Anterior cingulate cortex (tissue), 58 donors: ENCODE measurements around the gene HMGB4.

ENCODE experiments used
- DNase-seq, 58 donors: peaks; one replicate each; lab custom pipeline; 2025; lab: John Stamatoyannopoulos, UW

HMGB4 gene

GRCh38 chr1:33895396-33895795 lies 31.5 kb downstream of the HMGB4 start:
- DNase-seq, result no peak

GRCh38 chr1:33895976-33896375 lies 32.1 kb downstream of the HMGB4 start:
- no peak for DNase-seq

GRCh38 chr1:33897092-33897725 lies 33.3 kb downstream of the HMGB4 start:
- no peak for DNase-seq

DNA sequence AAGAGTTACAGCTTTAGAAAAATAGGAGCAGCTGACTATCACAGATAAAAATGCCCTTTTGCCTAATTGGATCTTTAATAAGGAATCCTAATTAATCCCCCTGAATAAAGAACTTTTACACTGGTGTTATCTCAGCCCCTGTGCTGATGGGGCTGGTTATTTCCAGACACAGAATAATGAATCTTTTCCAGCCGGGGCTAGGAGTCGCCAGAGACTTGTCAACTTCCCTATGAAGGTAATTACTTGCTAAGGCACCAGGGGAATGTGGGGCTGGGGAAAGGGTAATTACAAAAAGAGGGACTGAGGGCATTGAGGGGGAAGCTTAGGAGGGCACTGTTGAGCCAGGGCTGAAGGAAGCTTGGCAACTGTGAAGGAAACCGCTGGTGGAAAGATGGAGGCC lies 34.5 kb downstream of the HMGB4 start:
- DNase-seq, result no peak

DNA sequence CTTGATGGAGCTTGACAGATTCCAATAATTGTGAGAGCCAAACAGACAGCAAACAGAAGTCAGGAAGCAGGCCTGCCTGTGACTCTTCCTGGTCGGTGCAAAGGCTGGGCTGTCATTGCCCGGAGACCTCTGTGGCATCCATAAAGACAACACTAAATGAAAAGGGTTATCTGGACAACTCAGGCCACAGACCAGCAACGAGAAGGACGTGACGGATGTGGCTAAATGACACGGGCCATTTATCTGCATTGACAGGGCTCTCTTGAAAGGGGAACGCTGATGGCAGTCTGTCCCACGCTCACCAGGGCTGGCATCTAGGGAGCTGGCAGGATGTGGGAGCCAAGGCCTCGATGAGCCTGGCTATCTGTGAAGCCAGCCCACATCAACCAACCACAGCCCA lies 35.0 kb downstream of the HMGB4 start:
- DNase-seq, result no peak

GRCh38 chr1:33899746-33900145 lies 35.9 kb downstream of the HMGB4 start:
- DNase-seq, result no peak

DNA sequence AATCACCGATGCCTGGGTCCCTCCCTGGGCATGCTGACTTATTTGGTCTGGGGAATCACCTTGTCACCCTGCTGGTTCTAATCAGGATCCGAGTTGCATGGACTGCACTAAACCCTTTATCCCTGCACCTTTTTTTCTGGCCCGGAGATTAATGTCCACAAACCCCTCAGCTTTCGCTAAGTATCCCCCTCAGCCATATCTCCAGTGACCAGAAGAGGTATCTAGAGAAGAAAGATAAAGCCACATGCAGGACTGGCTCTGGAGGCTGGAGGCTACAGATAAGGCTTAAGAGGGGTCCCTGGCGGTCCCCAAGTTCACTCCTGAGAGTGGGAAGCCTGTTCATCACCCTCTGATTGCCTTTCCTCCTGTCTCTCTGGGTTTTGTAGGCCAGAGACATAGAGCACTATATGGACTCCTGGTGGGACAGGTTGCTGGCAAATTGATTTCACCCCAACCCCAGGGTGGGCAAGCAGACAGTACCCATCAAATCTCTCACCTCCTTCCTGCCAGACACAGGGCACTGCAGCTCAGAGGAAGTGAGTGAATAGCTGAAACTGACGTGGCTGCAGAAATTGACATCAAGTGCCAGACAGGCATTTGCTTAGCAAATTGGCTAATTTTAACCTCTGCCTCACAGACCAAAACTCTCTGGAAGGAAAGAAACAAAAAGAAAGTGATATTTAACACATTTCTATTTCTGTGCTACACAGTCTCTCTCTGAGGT lies 38.8 kb downstream of the HMGB4 start:
- no peak for DNase-seq

- DNase-seq, result no peak
Observed at GRCh38 chr1:33903210-33903589, 39.3 kb downstream of the HMGB4 start.

DNA sequence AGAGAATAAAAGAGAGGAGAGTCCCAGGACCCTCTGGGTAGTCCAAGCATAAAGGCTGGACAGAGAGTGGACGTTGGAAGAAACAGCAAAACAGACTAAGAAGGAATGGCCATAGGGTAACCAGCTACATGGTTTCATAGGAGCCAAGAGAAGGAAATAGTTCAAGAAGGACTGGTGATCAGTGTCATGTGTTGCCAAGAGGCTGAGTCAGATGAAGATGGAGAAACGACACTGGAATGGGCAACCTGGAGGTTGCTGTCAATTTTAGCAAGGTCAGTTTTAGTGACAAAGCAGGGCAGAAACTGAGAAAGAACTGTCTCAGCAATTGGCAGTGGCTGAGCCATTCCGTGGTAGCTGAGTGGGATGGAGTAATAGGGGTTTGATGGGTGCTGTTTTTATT lies 41.4 kb downstream of the HMGB4 start:
- no peak for DNase-seq

DNA sequence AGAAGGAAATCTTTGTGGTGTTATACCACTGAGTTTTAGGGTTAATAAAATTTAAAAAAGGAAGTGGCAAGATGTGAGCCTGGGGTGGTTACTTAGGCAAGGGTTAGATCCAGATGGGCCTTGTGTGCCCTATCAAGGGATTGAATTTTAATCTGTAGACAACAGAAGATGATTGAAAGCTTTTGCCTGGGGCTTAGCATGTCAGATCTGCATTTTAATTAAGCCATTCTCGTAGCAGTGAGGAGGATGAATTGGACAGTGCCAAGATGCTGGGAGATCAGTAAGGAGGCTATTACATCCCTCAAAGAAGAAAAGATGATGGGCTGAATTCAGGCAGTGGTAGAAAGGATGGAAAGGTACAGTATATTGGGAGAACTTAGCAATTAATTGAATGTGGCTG lies 42.3 kb downstream of the HMGB4 start:
- DNase-seq, result no peak

DNA sequence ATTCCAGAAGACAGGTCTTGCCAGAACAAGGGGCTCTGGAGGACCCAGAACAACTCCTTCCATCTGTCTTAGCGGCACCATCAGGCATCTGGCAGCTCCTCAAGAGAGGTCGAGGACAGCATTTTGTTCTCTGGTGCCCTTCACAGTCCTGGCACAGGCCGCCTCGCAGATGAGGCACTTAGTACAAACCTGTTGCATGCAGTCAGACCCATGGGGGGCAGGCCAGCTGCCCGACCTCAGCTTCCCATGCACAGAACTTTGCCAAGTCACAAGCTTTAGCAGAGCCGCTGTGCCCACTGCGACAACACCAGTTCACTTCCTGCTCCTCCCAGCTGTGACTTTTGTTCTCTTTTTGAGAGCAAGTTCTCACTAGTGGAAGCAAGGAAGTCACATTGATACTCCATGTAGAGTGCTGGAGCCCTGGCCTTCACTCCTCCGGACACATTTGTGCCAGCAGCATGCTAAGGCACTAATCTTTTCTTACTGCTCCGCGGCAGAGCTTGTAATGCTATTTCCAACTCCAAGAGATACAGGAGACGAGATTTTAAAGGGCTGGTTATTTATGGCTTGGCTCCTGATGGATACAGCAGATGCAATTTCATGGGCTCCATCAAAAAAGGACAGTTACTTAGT lies 44.6 kb downstream of the HMGB4 start:
- DNase-seq, result peak in 12 of 58 donors; percentile 6 to 41 (median 27)
